AG04449 (cell line): ENCODE measurements around the gene TSG101.

ENCODE experiments used
- CTCF ChIA-PET: fragments of 350-600 bp; formaldehyde crosslinking; extraction: SDS; loops from one replicate; lab custom pipeline; 2021; ENCODE audit warnings: antibody characterized with exemption; lab: Yijun Ruan, JAX
- POLR2A ChIA-PET: fragments of 400-600, 350-600 bp; formaldehyde crosslinking; extraction: SDS; loops from one replicate; lab custom pipeline; 2020; ENCODE audit warnings: antibody characterized with exemption, inconsistent platforms; lab: Yijun Ruan, JAX
- DNase-seq: peaks from one replicate; pipeline ENCODE4 v3.0.0-alpha.2; 2010; ENCODE audit warnings: low read depth, low spot score
- H3K4me3 ChIP-seq: 2 replicates; pipeline ENCODE4 v1.5.1; 2011; ENCODE audit warnings: low read depth, mild to moderate bottlenecking, control low read depth, low read length
- TF ChIP-seq, protein P1 (sequence below): IDR thresholded peaks from one replicate; pipeline ENCODE4 v1.5.1; 2011; ENCODE audit warnings: mild to moderate bottlenecking, moderate library complexity, low read length, control low read depth, inconsistent platforms; ENCODE audit not compliant: insufficient read depth; ENCODE audit errors: missing control alignments

The TSG101 gene

GRCh38 chr11:18502352-18502751 lies 24.4 kb downstream of the TSG101 start:
- CTCF ChIA-PET = interaction anchor here (0.9 kb wide), 1 partner anchor 8 kb away, joined by 5 read pairs; no protein-coding TSS in a partner anchor
- no peak for DNase-seq
- TF ChIP-seq, protein P1, sequence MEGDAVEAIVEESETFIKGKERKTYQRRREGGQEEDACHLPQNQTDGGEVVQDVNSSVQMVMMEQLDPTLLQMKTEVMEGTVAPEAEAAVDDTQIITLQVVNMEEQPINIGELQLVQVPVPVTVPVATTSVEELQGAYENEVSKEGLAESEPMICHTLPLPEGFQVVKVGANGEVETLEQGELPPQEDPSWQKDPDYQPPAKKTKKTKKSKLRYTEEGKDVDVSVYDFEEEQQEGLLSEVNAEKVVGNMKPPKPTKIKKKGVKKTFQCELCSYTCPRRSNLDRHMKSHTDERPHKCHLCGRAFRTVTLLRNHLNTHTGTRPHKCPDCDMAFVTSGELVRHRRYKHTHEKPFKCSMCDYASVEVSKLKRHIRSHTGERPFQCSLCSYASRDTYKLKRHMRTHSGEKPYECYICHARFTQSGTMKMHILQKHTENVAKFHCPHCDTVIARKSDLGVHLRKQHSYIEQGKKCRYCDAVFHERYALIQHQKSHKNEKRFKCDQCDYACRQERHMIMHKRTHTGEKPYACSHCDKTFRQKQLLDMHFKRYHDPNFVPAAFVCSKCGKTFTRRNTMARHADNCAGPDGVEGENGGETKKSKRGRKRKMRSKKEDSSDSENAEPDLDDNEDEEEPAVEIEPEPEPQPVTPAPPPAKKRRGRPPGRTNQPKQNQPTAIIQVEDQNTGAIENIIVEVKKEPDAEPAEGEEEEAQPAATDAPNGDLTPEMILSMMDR = no peak
- no peak overlapping the region for H3K4me3 ChIP-seq
- POLR2A ChIA-PET = no interaction called here

DNA sequence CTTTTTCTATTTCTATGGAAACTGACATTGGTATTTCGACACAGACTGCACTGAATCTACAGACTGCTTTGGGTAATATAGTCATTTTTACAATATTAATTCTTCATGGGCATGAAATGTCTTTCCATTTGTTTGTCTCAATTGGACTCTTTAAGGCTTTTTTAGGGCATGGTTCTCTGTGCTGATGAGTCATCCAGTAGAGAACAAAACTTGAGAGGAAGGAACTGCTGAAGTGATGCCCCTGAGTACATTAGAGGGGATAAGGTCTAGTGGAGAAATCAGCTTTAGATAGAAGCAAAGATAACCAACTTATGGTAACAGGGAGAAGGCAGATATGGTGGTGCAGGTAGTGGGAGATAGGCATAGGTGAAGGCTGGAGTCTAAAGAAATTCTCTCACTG lies 25.1 kb downstream of the TSG101 start:
- TF ChIP-seq, protein P1 = no peak
- DNase-seq = no peak
- H3K4me3 ChIP-seq = no peak overlapping the region
- ChIA-PET CTCF (interaction anchor here (0.7 to 0.9 kb wide), 2 partner anchors 9 to 11 kb away, joined by 3 to 5 read pairs; no protein-coding TSS in a partner anchor), POLR2A (no interaction called here)

DNA sequence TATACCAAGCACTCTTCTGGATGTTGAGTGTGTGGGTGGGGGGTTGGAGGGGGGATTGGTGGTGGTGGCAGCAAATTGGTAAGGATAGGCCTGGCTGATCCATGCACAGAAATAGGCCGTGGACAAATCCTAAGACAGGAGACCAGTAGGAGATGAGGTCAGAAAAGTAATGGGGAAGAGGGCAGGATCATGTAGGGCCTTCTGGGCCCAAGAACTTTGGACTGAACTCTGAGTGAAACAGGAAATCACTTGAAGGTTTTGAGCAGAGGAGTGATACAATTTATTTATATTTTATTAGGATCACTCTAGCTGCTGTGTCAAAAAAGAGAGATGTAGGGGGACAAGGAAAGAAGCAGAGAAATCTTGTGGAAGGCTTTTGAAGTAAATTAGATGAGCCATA lies 28.7 kb downstream of the TSG101 start:
- H3K4me3 ChIP-seq = no peak overlapping the region
- TF ChIP-seq, protein P1 = no peak
- no peak for DNase-seq
- ChIA-PET CTCF (no interaction called here), POLR2A (no interaction called here)

DNA sequence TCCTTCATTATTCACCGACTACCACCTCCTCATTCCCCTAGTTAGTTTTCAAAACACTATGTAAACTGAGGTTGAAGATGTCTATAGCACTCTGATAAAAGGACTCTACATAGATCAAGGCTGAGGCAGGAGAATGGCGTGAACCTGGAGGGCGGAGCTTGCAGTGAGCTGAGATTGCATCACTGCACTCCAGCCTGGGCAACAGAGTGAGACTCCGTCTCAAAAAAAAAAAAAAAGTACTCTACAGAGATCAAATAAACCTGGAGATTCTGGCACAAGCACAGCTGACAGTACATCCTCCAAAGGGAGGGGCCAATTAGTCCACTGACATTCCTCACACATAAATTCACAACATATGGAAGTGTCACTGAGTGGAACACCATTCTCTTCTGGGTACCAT lies 31.0 kb downstream of the TSG101 start:
- no peak for DNase-seq
- TF ChIP-seq, protein P1 = no peak
- ChIA-PET POLR2A (interaction anchor here (0.5 kb wide), 1 partner anchor 100 kb away, joined by 3 read pairs; no protein-coding TSS in a partner anchor), CTCF (no interaction called here)
- H3K4me3 ChIP-seq = no peak overlapping the region

- ChIA-PET CTCF (no interaction called here), POLR2A (interaction anchor here (0.5 kb wide), 1 partner anchor 100 kb away, joined by 3 read pairs; no protein-coding TSS in a partner anchor)
- DNase-seq = no peak
- TF ChIP-seq, protein P1 = no peak
- H3K4me3 ChIP-seq = no peak overlapping the region
Measured at GRCh38 chr11:18495271-18495670, 31.5 kb downstream of the TSG101 start.

DNA sequence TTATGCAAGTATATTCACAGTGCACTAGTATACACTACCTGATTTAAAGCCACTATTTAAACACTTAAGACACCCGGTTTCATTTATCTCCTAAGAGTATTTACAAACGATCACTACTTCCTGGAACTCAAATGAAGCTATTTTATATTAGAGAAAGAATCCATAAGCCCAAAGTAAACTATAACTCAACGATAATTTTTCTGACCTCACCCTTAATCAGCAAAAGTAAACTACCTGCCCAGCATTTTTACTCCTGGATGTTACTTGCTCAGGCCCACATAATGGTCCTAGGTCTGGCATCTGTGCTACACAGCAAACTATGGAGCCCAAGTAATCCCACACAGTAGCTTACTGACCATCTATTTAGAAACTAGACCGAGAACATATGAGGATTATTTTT lies 33.4 kb downstream of the TSG101 start:
- H3K4me3 ChIP-seq = no peak overlapping the region
- ChIA-PET POLR2A (no interaction called here), CTCF (interaction anchor here (1.0 to 1.2 kb wide), 2 partner anchors 47 to 177 kb away, joined by 3 to 4 read pairs; no protein-coding TSS in a partner anchor)
- TF ChIP-seq, protein P1 = no peak
- no peak for DNase-seq
